Activated naive CD4-positive, alpha-beta T cell treated with anti-CD3 and anti-CD28 coated beads, Interleukin-2, amount 50 U/mL, for 24 hours (primary cell): ENCODE results near the gene PAPPA.

Experiments used
- H3K27ac Mint-ChIP-seq: one replicate; pipeline ENCODE4 v1.8.0; 2021; ENCODE audit warnings: mild to moderate bottlenecking, mixed read lengths
- H3K27me3 Mint-ChIP-seq: one replicate; pipeline ENCODE4 v1.8.0; 2021; ENCODE audit warnings: mixed read lengths
- H3K36me3 Mint-ChIP-seq: one replicate; pipeline ENCODE4 v1.8.0; 2021; ENCODE audit warnings: mixed read lengths
- H3K4me1 Mint-ChIP-seq: one replicate; pipeline ENCODE4 v1.8.0; 2021; ENCODE audit warnings: mixed read lengths
- H3K4me3 Mint-ChIP-seq: one replicate; pipeline ENCODE4 v1.8.0; 2021; ENCODE audit warnings: mild to moderate bottlenecking, mixed read lengths
- H3K9me3 Mint-ChIP-seq: one replicate; pipeline ENCODE4 v1.8.0; 2021; ENCODE audit warnings: mixed read lengths

PAPPA gene

DNA sequence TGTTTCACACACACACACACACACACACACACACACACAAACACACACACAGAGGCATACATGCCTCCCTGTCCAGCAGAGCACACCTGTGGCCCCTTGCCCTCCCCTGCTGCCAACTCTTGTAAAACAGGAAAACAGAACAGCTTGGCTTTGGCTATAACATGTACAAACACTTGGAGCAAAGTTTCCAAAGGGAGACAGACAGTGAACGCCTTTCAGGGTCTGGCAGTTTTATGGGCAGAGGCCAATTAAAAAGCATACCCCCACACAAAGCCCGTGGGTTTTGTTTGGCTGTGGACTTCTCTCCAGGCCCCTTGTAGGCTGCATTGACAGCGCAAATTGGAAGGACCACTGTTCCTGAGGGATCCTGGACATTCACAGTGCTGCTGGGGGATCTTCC is 265.6 kb downstream of the PAPPA start:
- no peaks in the 10 kb centered on the region for H3K4me1 Mint-ChIP-seq
- H3K9me3 Mint-ChIP-seq = no peaks in the 10 kb centered on the region
- H3K36me3 Mint-ChIP-seq = peaks cover 11% of the 10 kb centered on the region
- no peaks in the 10 kb centered on the region for H3K27me3 Mint-ChIP-seq
- H3K4me3 Mint-ChIP-seq = no peak overlapping the region
- no peak overlapping the region for H3K27ac Mint-ChIP-seq

- Mint-ChIP-seq H3K4me1 (no peaks in the 10 kb centered on the region), H3K27ac (no peak overlapping the region), H3K27me3 (no peaks in the 10 kb centered on the region), H3K9me3 (no peaks in the 10 kb centered on the region), H3K36me3 (peaks cover 18% of the 10 kb centered on the region), H3K4me3 (no peak overlapping the region)
Observed at GRCh38 chr9:116420993-116421538, 267.5 kb downstream of the PAPPA start.

DNA sequence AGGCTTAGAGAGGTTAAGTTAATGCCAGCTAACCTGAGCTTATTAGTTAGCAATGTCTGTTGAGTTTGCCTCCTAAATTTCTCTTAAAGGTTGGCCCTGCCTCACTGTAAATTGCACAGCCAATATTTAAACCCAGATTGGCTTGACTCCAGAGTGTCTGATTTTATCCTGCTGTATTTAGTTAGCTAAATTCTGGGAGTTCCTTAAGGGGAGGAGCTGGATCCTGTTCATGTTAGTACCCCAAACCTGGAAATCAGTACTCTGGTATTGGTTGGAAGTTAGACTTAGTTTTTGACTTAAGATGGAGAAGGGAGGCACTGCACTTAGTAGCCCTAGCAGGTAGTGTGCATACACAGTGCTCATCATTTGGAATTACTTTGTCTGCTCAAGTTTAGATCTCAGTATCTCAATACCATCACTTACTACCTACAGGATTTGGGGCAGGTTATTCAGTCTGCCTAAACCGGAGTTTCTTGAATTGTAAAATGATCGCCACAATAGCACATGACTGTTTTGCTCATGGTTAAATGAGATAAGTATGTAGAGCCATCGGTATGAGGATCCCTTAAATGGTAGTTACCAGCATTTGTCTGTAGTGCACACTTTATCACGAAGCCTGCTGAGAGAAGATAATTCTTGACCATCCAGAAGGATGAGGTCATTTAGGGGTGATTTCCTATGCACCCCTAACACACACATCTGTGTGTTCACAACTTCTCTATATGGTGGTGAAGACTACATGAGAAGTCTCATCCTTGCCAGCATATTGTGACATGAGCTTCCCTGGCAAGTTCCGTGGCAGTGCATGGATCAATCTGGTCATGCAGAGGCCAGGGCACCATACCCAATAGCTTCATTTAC is 268.8 kb downstream of the PAPPA start:
- H3K36me3 Mint-ChIP-seq = peaks cover 15% of the 10 kb centered on the region
- H3K9me3 Mint-ChIP-seq = no peaks in the 10 kb centered on the region
- no peaks in the 10 kb centered on the region for H3K27me3 Mint-ChIP-seq
- no peak overlapping the region for H3K4me3 Mint-ChIP-seq
- H3K4me1 Mint-ChIP-seq = no peaks in the 10 kb centered on the region
- H3K27ac Mint-ChIP-seq = no peak overlapping the region

DNA sequence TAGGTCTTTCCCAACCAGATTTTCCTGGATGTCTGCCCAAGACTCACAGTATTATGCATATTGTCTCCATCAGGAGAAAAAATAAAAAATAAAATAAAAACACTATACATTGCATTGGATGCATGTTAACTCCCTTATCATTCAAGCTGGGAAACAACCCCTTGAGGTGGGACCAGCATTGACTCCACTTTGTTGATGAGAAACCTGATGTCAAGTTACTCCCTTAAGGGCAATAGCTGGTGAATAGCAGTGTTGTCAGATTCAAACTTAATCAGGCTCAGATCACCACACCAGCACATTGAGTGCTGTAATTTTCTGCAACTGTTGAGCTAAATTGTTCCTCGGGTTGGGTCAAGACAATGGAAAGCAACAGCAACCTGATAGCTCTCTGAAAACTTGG is 269.6 kb downstream of the PAPPA start:
- H3K4me1 Mint-ChIP-seq = no peaks in the 10 kb centered on the region
- H3K27me3 Mint-ChIP-seq = no peaks in the 10 kb centered on the region
- no peak overlapping the region for H3K27ac Mint-ChIP-seq
- peaks cover 17% of the 10 kb centered on the region for H3K36me3 Mint-ChIP-seq
- H3K9me3 Mint-ChIP-seq = no peaks in the 10 kb centered on the region
- H3K4me3 Mint-ChIP-seq = no peak overlapping the region

- Mint-ChIP-seq H3K4me3 (no peak overlapping the region), H3K36me3 (peaks cover 19% of the 10 kb centered on the region), H3K4me1 (no peaks in the 10 kb centered on the region), H3K27me3 (no peaks in the 10 kb centered on the region), H3K9me3 (no peaks in the 10 kb centered on the region), H3K27ac (no peak overlapping the region)
Observed at GRCh38 chr9:116425244-116425643, 271.7 kb downstream of the PAPPA start.

DNA sequence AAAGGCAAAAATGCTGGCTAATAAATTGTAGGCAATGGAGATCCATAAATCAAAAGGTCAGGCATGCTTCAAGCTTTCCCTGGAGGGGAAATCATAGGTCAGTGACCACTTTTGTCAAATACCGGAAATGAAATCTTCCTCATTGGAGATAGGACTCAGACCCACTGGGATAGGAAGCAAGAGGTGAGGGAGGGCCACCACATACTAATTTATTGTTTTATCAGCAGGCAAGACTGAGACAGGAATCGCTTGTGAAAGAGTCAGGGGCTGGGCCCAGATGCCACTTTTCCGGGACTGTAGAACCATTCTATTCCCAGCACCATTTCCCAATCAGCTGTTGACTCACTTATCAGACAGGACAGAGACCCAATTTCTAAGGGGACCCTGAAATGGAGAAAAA is 277.3 kb downstream of the PAPPA start:
- no peaks in the 10 kb centered on the region for H3K4me1 Mint-ChIP-seq
- no peaks in the 10 kb centered on the region for H3K27me3 Mint-ChIP-seq
- H3K9me3 Mint-ChIP-seq = no peaks in the 10 kb centered on the region
- no peak overlapping the region for H3K4me3 Mint-ChIP-seq
- no peak overlapping the region for H3K27ac Mint-ChIP-seq
- H3K36me3 Mint-ChIP-seq = peaks cover 15% of the 10 kb centered on the region

- Mint-ChIP-seq H3K4me3 (no peak overlapping the region), H3K36me3 (peaks cover 19% of the 10 kb centered on the region), H3K4me1 (no peaks in the 10 kb centered on the region), H3K27me3 (no peaks in the 10 kb centered on the region), H3K9me3 (no peaks in the 10 kb centered on the region), H3K27ac (no peak overlapping the region)
Observed at GRCh38 chr9:116432051-116432450, 278.5 kb downstream of the PAPPA start.

- Mint-ChIP-seq H3K4me3 (no peak overlapping the region), H3K36me3 (peaks cover 18% of the 10 kb centered on the region), H3K27me3 (no peaks in the 10 kb centered on the region), H3K27ac (no peak overlapping the region), H3K4me1 (no peaks in the 10 kb centered on the region), H3K9me3 (no peaks in the 10 kb centered on the region)
Observed at GRCh38 chr9:116434314-116434713, 280.7 kb downstream of the PAPPA start.

DNA sequence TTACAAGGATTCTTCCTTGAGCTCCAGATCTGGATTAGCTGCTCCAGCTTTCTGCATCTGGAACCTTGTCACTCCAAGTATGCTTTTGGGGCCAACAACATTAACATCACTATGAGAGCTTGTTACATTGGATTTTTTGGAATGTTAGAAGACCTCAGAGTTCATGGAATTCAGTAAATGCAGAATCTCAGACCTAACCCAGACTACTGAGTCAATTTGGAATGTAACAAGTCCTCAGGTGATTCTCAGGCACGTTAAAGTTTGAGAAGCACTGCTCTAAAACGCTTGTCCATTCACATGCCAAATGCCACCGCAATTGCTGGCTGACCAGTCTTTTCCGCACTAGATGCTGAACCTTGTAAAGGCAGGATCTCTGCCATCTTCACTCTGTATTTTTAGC is 282.1 kb downstream of the PAPPA start:
- H3K4me3 Mint-ChIP-seq = no peak overlapping the region
- H3K4me1 Mint-ChIP-seq = no peaks in the 10 kb centered on the region
- no peak overlapping the region for H3K27ac Mint-ChIP-seq
- H3K9me3 Mint-ChIP-seq = no peaks in the 10 kb centered on the region
- peaks cover 24% of the 10 kb centered on the region for H3K36me3 Mint-ChIP-seq
- no peaks in the 10 kb centered on the region for H3K27me3 Mint-ChIP-seq

GRCh38 chr9:116436121-116436520 is 282.5 kb downstream of the PAPPA start:
- Mint-ChIP-seq H3K36me3 (peaks cover 24% of the 10 kb centered on the region), H3K27me3 (no peaks in the 10 kb centered on the region), H3K27ac (no peak overlapping the region), H3K4me3 (no peak overlapping the region), H3K4me1 (no peaks in the 10 kb centered on the region), H3K9me3 (no peaks in the 10 kb centered on the region)

DNA sequence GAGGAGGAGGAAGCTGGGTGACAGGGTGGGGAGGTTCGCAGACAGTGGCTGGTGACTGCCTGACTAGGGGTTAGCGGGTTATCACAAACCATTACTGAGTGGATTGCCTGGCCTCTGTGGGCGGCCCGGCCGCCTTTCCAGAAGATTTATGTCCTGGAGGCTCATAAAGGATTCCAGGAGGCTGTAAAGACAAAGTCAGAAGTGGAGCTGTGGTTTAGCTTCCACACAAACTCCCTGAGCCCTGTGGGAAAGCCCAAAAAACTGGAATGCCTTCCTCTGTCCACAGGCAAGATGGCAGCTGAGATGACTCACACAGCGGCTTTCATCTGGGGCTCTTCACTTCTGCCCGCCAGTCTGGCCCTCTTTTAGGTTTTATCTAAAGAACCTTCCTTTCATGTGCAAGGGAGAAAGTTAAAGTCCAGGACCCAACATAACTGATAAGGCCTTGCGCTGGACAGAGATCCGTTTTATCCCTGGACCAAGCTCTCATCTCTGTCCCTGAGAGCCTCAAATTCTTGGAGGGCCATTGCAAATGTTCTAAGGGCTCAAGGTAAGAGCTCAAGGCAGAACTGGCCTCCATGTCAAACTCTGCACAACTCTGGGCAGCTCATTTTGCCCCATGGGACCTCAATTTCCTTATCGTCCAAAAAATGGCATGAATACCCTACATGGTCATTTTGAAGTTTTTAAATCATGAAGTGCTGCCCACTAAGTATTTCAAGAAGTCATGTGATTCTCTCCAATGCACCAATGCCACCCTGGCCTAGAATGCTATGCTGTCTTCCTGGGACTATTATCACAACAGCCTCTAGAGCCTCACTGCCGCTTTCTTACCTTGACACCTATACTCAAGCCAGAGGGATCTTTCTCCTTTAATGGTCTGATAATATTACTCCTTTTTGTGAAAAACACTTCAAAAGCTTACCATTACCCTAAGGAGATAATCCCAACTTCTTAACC is 284.1 kb downstream of the PAPPA start:
- no peak overlapping the region for H3K4me3 Mint-ChIP-seq
- H3K27me3 Mint-ChIP-seq = no peaks in the 10 kb centered on the region
- H3K27ac Mint-ChIP-seq = no peak overlapping the region
- H3K36me3 Mint-ChIP-seq = peaks cover 30% of the 10 kb centered on the region
- H3K9me3 Mint-ChIP-seq = no peaks in the 10 kb centered on the region
- H3K4me1 Mint-ChIP-seq = no peaks in the 10 kb centered on the region

DNA sequence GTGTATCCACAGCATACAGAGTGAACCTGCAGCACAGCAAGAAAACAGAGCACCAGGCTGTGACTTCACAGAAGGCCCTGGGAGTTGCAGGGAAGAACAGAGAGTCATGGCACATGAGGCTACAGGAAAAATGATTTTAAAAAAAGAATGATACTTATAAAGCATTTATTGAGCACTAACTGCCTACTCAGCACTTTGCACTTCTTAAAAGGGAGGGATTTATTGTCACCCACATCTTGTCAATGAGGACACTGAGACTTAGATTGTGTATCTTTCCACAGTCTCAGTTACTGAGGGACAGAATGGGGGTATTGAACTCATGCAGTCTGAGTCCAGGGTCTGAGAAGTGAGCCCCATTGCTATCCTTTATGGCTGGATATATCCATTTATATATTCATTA is 288.9 kb downstream of the PAPPA start:
- Mint-ChIP-seq H3K27me3 (no peaks in the 10 kb centered on the region), H3K27ac (no peak overlapping the region), H3K4me1 (no peaks in the 10 kb centered on the region), H3K4me3 (no peak overlapping the region), H3K9me3 (no peaks in the 10 kb centered on the region), H3K36me3 (peaks cover 27% of the 10 kb centered on the region)

DNA sequence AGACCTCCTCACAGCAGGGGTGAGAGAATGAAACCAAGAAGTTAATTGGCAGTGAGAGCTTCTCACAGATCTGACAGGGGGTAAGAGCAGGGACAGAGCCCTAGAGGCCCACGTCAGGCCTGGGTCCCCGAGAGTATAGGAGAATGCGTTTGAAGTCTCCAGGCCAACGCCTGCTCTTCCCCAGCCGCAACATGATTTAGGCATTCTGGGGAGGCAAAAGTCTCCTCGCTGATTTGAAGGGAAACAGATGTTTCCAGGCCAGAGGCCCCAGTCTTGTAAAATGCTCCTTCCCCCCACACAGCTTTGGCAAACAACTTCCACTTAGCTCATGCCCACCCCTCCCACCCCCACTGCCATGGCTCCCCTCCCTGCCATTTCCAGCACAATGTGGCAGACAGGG is 294.3 kb downstream of the PAPPA start:
- Mint-ChIP-seq H3K4me3 (no peak overlapping the region), H3K27me3 (no peaks in the 10 kb centered on the region), H3K27ac (no peak overlapping the region), H3K4me1 (no peaks in the 10 kb centered on the region), H3K36me3 (peaks cover 2% of the 10 kb centered on the region), H3K9me3 (no peaks in the 10 kb centered on the region)

DNA sequence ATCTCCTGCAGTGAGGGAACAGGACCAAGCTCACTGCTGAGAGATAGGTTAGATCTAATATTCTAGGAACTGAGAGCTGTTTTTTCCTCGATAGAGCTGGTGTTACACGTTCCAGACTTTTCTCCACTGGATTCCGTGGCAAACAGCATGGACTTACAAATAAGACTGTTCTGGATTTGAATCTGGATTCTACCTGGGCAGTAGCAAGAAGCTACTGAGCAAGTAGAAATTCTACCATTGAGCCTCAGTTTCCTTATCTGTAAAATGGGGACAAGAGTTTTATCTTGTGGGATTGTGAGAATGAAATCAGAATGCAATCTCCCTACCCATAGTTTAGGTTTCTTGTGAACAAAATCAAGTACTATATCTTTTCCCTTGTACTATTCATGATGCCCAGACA is 294.8 kb downstream of the PAPPA start:
- Mint-ChIP-seq H3K27ac (no peak overlapping the region), H3K4me3 (no peak overlapping the region), H3K36me3 (peaks cover 2% of the 10 kb centered on the region), H3K9me3 (no peaks in the 10 kb centered on the region), H3K4me1 (no peaks in the 10 kb centered on the region), H3K27me3 (no peaks in the 10 kb centered on the region)

DNA sequence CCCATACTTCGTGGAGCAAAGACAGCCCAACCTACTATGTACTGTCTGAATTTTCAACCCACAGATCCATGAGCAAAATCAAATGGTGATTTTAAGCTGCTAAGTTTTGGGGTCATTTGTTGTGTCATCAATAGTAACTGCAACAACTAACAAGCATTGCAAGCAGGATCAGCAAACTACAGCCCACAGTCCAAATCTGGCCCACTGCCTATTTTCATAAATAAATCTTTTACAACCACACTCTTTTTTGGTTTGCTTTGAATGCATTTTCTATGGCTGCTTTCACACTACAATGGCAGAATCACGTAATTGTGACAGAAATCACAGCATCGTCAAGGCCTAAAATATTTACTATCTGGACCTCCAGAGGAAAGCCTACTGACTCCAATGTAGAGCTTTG is 296.4 kb downstream of the PAPPA start:
- H3K36me3 Mint-ChIP-seq = peaks cover 4% of the 10 kb centered on the region
- H3K4me1 Mint-ChIP-seq = no peaks in the 10 kb centered on the region
- no peaks in the 10 kb centered on the region for H3K27me3 Mint-ChIP-seq
- no peak overlapping the region for H3K4me3 Mint-ChIP-seq
- no peak overlapping the region for H3K27ac Mint-ChIP-seq
- no peaks in the 10 kb centered on the region for H3K9me3 Mint-ChIP-seq
